Body of pancreas (tissue), 4 donors: ENCODE measurements around the gene PRKD3. TPM values are rescaled to one million over a fixed set of nuclear protein-coding genes. Genes with fewer than 3 reads are reported as not detected.

Source experiments
- ATAC-seq: fragments of 150-250 bp; one replicate; pipeline ENCODE4 v1.9.1; 2016
- DNase-seq, 4 donors: peaks; one replicate each; pipeline ENCODE4 v3.0.0-alpha.2; 2019
- H3K27ac ChIP-seq, 4 donors: fragments of 200-600 bp; sonication (generic); 1 replicate in 3 of 4; 2 replicates in 1 of 4; pipeline versions ENCODE4 v1.5.1 to v1.6.1; 2016 to 2019; ENCODE audit warnings: mild to moderate bottlenecking in 1 of 4, mixed read lengths in 1 of 4, moderate library complexity in 1 of 4
- H3K27me3 ChIP-seq, 2 donors: fragments of 200-600 bp; sonication (generic); one replicate each; pipeline ENCODE4 v1.6.0; 2016; ENCODE audit warnings: mild to moderate bottlenecking in 1 of 2
- H3K36me3 ChIP-seq, 2 donors: fragments of 200-600 bp; sonication (generic); replicated peaks in 1 of 2; 2 replicates each; pipeline ENCODE4 v1.5.1; 2016; ENCODE audit warnings: low read depth in 2 of 2; ENCODE audit not compliant: insufficient read depth in 1 of 2
- H3K4me1 ChIP-seq: fragments of 200-600 bp; sonication (generic); one replicate; pipeline ENCODE4 v1.6.0; 2016
- H3K4me3 ChIP-seq, 2 donors: fragments of 200-600 bp; sonication (generic); 1 replicate in 1 of 2; 2 replicates in 1 of 2; pipeline ENCODE4 v1.5.1; 2016 to 2019
- H3K9me3 ChIP-seq, 3 donors: fragments of 200-600 bp; sonication (generic); 1 replicate in 2 of 3; 2 replicates in 1 of 3; pipeline ENCODE4 v1.5.1; 2016
- POLR2A ChIP-seq, 3 donors: fragments of 450-650 bp; IDR thresholded peaks; one replicate each; pipeline ENCODE4 v1.6.1; 2016; ENCODE audit warnings: antibody characterized with exemption in 3 of 3, mild to moderate bottlenecking in 2 of 3
- WGBS, 2 donors: methylation state at CpG; one replicate each; pipeline ENCODE4 v1.1.5; 2017; 5-methylcytosine and 5-hydroxymethylcytosine counted together
- intact Hi-C: fragments of 100-400 bp; cut with DNase I; formaldehyde crosslinking; loops from one replicate; pipeline ENCODE4 v1.15.1; 2023
- total RNA-seq, 2 donors: library from RNA; depleted of rRNA; stranded (reverse); fragments of >200 nt; gene quantifications; one replicate each; pipeline ENCODE4 v1.1.0, GENCODE V29; 2016
- TF ChIP-seq, protein P1 (sequence below), 7 experiments: fragments of 450-650 bp in 4 of 7; fragments of 200-600 bp in 3 of 7; sonication (generic) in 3 of 7; IDR thresholded peaks; one replicate each; pipeline ENCODE4 v1.5.1; 2016 to 2019; ENCODE audit warnings: antibody characterized with exemption in 7 of 7

Gene PRKD3
- total RNA-seq, 2 donors from 2014 or later, result 8.2 to 15.3 TPM

DNA sequence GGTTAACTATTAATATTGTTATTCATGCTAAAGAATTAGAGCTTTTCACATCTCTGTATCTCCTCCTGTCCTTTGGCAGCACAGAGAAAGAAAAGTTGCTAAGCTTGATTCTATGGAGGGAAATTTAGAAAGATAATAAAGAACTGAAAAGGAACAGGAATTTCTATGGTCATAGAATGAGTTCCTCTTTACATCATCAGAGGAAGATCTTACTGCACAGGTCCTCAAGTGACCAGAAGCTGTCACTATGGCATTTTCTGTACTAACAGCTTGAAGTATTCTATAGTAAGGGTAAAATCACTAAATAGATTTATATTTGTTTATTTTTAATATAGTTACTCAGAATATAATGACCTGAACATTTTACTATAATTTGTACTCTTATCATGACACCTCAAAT is 6.0 kb upstream of the PRKD3 start:
- Histone ChIP-seq H3K27ac (no peak overlapping the region), H3K4me1 (peaks cover 3% of the 10 kb centered on the region), H3K4me3 (no peak overlapping the region), H3K36me3 (no peaks in the 10 kb centered on the region), H3K27me3 (no peaks in the 10 kb centered on the region), H3K9me3 (no peaks in the 10 kb centered on the region)
- DNase-seq, result no peak
- TF ChIP-seq POLR2A (IDR thresholded peaks at IDR 0.05), result no peak
- TF ChIP-seq, protein P1, sequence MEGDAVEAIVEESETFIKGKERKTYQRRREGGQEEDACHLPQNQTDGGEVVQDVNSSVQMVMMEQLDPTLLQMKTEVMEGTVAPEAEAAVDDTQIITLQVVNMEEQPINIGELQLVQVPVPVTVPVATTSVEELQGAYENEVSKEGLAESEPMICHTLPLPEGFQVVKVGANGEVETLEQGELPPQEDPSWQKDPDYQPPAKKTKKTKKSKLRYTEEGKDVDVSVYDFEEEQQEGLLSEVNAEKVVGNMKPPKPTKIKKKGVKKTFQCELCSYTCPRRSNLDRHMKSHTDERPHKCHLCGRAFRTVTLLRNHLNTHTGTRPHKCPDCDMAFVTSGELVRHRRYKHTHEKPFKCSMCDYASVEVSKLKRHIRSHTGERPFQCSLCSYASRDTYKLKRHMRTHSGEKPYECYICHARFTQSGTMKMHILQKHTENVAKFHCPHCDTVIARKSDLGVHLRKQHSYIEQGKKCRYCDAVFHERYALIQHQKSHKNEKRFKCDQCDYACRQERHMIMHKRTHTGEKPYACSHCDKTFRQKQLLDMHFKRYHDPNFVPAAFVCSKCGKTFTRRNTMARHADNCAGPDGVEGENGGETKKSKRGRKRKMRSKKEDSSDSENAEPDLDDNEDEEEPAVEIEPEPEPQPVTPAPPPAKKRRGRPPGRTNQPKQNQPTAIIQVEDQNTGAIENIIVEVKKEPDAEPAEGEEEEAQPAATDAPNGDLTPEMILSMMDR (IDR thresholded peaks at IDR 0.05), result no peak
- no peak for ATAC-seq
- intact Hi-C loops, result no loop called here

DNA sequence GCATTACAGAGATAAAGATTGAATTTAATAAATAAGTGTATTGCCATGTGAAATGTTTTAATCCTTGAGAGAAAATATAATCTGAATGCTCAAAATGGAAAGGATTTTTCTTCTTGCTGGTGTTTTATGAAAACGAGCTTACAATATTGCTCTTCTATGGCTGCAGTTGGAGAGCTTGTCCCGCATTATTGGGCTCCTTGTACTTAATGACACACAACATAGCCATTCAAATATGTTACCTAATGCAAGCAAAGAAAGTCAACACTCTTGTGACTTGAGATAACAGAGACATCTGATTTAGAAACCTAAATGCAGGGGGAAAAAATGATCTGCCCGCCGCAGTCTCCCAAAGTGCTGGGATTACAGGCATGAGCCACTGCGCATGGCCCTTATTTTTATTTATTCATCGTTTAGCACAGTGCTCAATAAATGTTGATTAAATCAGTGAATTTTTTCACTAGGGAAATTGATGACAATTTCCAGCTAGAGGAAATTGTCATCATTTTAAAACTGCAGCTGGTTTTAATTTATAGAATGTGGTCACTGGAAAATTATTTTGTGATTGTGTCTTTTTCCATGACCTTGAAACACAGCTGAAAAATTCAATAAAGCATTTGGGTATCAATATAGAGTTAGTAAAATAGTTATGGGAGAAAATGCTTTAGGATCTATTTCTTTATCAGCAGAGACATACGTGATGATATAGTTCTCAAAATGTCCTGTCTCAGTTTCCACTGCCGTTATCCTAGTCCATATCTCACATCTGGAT is 2.4 kb upstream of the PRKD3 start:
- Histone ChIP-seq H3K4me3 (no peak overlapping the region), H3K27ac (peak overlapping the region in 1 of 4 donors; percentile 91), H3K9me3 (no peaks in the 10 kb centered on the region), H3K36me3 (no peaks in the 10 kb centered on the region), H3K4me1 (peaks cover 22% of the 10 kb centered on the region), H3K27me3 (no peaks in the 10 kb centered on the region)
- no peak for ATAC-seq
- TF ChIP-seq, protein P1 (IDR thresholded peaks at IDR 0.05), result no peak
- TF ChIP-seq POLR2A (IDR thresholded peaks at IDR 0.05), result no peak
- no peak for DNase-seq
- intact Hi-C loops, result no loop called here
- WGBS, 2 donors, result 54 to 65% methylated on average over 8 of the region's 8 CpGs

DNA sequence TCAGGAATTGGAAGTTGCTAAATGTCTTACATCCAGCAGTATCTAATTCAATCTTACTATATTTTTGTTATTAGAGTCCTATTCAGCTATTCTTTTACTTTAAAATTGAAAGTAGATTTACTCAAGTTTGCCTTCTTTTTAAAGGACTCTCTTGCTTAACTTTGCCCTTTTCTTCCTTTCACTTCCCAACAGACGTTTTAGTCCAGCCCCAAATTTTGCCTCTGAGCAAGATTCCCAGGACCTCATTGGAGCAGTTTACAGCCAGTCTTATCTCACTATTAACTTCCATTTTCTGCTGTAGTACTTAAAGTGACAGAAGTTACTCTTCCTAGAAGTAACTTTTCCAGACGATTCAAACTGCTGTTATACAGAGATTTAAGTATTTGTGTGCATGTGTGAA is 1.7 kb upstream of the PRKD3 start:
- DNase-seq (peak; percentile 30 to 68 (median 35)), ATAC-seq (peak; percentile 49)
- intact Hi-C loops, result no loop called here
- Histone ChIP-seq H3K27ac (peak overlapping the region in 1 of 4 donors; percentile 91), H3K4me1 (peaks cover 30% of the 10 kb centered on the region), H3K9me3 (no peaks in the 10 kb centered on the region), H3K27me3 (no peaks in the 10 kb centered on the region), H3K36me3 (no peaks in the 10 kb centered on the region), H3K4me3 (no peak overlapping the region)
- TF ChIP-seq POLR2A (IDR thresholded peaks at IDR 0.05), result no peak
- TF ChIP-seq, protein P1 (IDR thresholded peaks at IDR 0.05), result no peak
- WGBS, 2 donors, result 0 to 2% methylated on average over 2 of the region's 2 CpGs

DNA sequence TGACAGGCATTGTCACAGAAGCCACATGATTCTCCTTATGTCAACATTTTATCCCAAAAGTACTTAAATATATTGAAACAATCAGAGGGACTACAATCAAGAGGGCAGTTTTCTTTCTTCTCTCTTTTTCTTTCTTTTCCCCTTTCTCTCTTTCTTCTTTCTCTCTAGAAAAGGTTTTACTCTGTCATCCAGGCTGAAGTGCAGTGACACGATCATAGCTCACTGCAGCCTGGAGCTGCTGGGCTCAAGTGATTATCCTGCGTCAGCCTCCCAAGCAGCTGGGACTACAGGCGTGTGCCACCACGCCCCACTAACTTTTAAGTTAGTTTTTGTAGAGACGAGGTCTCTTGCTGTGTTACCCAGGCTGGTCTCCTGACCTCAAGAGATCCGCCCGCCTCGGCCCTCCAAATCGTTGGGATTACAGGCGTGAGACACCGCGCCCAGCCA is 1.0 kb upstream of the PRKD3 start:
- Histone ChIP-seq H3K27me3 (no peaks in the 10 kb centered on the region), H3K4me1 (peaks cover 31% of the 10 kb centered on the region), H3K4me3 (peak overlapping the region in 1 of 2 donors; percentile 40), H3K36me3 (no peaks in the 10 kb centered on the region), H3K27ac (peak overlapping the region; percentile 82 to 91 (median 85)), H3K9me3 (no peaks in the 10 kb centered on the region)
- WGBS, 2 donors, result 88 to 91% methylated on average over 12 of the region's 12 CpGs
- intact Hi-C loops, result no loop called here
- DNase-seq (no peak), ATAC-seq (no peak)
- TF ChIP-seq POLR2A (IDR thresholded peaks at IDR 0.05), result no peak
- TF ChIP-seq, protein P1 (IDR thresholded peaks at IDR 0.05), result no peak

DNA sequence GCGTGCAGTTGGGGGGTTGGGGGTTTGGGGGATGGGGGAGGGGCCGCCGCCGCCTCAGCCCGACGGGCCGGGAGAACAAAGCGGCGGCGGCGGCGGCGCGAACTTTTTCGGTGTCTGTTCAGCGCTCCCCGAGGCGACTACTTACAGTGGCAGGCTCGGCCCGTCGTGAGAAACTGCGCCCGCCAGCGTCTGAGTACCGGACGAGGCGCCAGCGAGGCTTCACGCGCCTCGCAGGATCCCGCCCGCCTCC is 172 bp downstream of the PRKD3 start:
- H3K36me3 ChIP-seq, result no peaks in the 10 kb centered on the region
- H3K4me1 ChIP-seq, result peaks cover 31% of the 10 kb centered on the region
- 0% methylated on average over 31 of the region's 33 CpGs; no CpG with 5 or more reads in 1 of the 2 donors for WGBS, 2 donors
- no peaks in the 10 kb centered on the region for H3K27me3 ChIP-seq
- H3K4me3 ChIP-seq, result peak overlapping the region; percentile 40 to 86
- ATAC-seq (no peak), DNase-seq (peak; percentile 80 to 86 (median 82))
- no peaks in the 10 kb centered on the region for H3K9me3 ChIP-seq
- intact Hi-C loops, result no loop called here
- H3K27ac ChIP-seq, result peak overlapping the region; percentile 82 to 91 (median 85)
- TF ChIP-seq, protein P1 (IDR thresholded peaks at IDR 0.05), result no peak
- peak; percentile 31 to 72 (median 67) for TF ChIP-seq POLR2A (IDR thresholded peaks at IDR 0.05)
